Measurements from ENCODE around the gene TMOD4.
"Not testable (repeated sequence)": the region's sequence is repeated elsewhere in the genome, so short reads cannot be mapped to it uniquely, and the experiment has no call there.

Gene TMOD4

DNA sequence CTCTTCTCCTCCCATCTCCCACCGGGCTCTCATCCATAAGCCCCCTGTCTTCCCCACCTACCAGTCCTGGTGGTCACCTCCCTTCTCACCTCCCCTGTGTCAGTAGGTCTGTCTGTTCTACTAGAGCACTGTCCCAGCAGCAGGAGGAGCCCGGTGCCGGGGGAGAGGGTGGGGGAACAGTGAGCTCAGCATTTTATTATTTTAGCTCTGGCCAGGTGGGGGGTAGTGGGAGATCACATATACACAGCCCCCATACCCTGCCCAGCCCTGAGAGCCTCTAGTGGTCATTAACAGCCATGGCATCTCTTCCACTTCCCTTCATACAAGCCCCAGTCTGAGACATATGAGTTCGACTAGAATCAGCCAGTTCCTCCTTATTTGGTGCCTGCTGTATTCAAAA, at the start of gene TMOD4:
TMOD4 (minus strand) TSS at position 119 of the 400 bp plus-strand sequence. CDS start 1,106 bp downstream, outside the sequence.
- DNase-seq (ENCODE audit: extremely low read depth in 1 of 2, low read depth in 1 of 2), result no peak

DNA sequence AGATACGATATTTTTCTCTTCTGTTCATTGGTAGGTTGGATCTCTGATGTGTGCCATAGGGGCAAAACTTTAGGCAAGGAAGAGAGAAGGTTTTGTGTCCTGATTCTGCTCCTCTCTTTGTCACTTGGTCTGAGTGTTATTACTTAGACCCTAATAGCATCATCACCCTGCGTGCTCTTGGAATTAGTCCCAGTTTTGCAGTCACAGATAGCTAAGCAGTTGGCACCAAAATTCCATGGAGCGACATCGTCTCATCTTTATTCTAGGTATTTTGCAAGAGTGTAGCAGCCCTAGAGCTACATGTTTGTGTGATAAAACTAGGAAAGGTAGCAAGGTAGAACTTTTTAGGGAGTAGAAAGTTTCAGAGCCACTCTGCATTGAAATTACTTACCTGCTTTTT, 46.3 kb upstream of the TMOD4 start:
- DNase-seq (ENCODE audit: extremely low read depth in 1 of 2, low read depth in 1 of 2), result no peak

DNA sequence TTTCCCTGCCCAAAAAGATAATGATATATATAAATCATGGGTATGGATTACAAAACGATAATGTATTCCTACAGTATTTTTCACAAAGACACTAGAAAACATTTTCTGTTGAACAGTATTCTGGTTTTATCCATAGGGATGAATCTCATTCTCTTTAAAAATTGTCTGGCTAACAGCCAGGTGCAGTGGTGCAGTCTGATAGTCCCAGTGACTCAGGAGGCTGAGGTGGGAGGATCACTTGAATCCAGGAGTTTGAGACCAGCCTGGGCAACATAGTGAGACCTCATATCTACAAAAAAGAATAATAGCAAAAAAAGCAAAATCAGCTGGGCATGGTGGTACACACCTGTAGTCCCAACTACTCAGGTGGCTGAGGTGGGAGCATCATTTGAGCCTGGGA, 45.8 kb upstream of the TMOD4 start:
- DNase-seq (ENCODE audit: extremely low read depth in 1 of 2, low read depth in 1 of 2), result no peak

DNA sequence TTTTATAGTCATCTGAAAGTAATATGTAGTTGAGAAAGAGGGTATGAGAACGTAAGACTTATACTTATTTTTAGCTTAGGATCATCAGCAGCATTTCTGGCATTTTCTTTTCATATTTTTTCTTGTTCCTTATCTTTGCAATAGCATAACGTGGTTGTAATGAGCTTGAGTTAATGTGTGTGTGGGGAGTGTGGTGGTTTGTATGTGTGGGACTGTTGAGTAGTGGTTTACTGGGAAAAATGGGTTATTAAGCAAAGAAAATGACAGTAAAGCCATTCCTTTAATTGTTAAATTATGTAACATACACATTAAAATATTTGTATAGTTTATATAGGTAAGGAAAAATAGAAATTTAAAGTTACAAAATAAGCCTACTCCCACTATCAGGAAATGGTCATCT, 37.8 kb upstream of the TMOD4 start:
- DNase-seq (ENCODE audit: extremely low read depth in 1 of 2, low read depth in 1 of 2), result no peak

DNA sequence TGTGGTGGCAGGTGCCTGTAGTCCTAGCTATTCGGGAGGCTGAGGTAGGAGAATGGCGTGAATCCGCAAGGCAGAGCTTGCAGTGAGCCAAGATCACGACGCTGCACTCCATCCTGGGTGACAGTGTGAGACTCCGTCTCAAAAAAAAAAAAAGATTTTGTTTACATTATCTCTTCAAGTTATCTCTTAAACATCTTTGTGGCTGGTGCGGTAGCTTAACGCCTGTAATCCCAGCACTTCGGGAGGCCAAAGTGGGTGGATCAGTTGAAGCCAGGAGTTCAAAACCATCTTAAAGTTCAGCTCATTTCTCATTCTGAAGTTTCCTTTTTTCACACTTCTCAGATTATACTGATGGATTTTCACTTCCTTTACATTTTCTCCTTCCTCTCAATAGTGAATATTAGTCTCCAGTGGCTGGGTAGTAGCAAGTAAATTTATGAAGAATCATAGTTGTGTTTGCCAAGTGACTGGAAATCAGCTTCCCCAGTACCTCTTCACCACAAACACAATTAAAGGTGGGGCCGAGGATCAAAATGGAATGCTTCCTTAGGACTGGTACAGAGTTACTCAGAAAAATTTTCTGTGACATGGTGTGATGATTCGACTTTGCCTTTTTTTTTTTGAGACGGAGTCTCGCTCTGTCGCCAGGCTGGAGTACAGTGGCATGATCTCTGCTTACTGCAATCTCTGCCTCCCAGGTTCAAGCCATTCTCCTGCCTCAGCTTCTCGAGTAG, 36.4 kb upstream of the TMOD4 start:
- DNase-seq (ENCODE audit: extremely low read depth in 1 of 2, low read depth in 1 of 2), result no peak

DNA sequence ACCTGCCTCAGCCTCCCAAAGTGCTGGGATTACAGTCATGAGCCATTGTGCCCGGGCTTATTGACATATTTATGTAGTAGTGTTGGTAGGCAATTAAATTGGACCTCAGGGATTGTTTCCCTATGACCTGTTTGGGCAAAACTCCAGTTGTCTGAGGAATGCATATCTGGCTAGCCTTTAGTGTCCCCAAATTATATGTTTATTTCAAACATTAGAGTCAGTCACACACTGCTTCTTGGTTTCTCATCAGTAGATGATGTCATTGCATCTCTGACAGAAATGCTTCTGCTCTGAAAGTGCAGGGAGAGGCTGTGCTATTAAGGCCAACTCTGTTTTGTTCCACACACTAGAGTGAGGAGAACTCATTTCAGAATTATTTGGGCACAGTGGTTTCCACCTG, 35.0 kb upstream of the TMOD4 start:
- DNase-seq (ENCODE audit: extremely low read depth in 1 of 2, low read depth in 1 of 2), result no peak

DNA sequence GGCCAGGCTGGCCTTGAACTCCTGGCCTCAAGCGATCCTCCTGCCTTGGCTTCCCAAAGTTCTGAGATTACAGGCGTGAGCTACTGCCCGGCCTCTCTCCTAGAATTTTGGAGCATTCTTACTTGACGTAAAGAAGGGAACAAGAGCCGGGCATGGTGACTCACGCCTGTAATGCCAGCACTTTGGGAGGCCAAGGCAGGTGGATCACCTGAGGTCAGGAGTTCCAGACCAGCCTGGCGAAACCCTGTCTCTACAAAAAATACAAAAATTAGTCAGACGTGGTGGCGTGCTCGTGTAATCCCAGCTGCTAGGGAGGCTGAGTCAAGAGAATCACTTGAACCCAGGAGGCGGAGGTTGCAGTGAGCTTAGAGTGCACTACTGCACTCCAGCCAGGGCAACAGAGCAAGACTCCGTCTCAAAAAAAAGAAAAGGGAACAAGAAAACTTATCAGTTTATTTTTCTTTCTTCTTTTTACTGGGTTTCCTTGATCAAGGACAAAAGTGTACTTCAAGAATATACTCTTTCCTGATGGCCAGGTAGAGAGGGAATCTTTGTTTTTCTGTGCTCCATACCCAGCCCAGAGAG, 29.7 kb upstream of the TMOD4 start:
- not testable (repeated sequence) for DNase-seq (ENCODE audit: extremely low read depth in 1 of 2, low read depth in 1 of 2)

DNA sequence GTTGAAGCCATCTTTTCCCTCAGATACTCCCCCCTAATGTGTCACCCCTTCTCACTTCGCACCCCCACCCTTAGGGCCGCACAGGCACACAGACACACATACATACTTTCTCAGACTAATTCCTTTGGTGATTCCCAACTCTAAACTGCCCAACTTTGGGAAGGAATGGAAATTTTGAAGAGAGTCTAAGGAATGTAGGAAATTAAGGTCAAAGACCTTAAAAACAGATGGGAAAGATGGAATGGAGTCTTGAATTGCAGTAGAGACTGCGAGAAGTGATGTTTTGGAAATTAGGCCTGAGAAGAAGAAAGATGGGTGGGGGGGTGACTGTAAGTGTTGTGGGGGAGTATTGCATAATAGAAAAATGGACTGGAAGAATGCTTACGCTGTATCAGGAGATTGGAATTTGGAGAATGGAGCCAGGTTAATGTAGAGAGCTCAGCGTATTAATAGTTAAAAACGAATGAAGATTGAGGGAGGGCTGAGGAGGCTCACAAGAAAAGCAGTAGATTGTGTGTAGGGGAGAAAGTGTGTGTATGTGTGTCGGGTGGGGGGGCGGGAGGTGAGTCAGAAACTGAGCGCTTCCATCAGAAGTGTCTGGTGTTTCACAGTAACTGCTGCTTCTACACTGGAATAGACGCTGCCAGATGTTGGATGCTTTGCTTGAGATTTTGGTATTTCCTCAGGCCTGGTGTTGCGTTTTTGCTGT, 24.2 kb upstream of the TMOD4 start:
- DNase-seq (ENCODE audit: extremely low read depth in 1 of 2, low read depth in 1 of 2), result no peak

DNA sequence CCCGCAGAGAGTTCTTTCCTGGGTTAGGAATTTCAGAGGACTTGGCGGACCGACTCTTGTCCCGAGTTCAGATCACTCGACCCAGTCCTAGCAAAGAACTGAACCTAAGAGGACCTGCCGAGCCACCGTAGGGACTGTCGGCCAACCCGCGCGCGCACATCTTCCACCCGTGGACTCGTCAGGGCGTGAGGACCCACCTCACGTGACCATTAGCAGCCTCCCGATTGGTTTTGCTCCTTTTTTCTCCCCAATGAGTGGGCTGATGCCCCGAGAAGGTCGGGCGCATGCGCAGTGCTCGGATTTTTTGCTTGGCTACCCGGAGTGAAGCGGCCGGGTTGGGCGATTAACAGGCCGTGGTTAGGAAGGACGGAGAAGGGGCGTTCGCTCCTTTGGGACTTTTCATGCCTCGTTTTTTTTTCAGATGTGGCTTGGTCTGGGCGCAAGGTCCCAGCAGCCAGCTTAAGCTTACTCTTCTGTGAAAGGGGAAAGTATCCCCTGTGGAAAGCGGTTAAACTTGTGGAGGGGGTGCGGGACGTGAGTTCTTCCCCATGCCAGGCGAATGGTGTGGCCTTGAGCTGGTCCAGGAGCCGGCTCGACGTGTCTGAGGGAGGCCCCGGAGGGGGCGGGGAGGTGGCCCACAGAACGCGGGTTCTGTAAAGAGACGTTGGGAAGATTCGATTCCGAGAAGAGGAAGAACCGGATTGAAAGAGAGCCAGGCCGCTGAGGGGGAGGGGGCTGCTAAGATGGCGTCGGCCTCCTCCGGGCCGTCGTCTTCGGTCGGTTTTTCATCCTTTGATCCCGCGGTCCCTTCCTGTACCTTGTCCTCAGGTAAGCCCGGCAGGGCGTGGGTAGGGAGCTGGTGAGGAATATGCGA, 22.7 kb upstream of the TMOD4 start, which contains the start of gene PIP5K1A:
PIP5K1A (plus strand) TSS at position 299 of the 874 bp plus-strand sequence; CDS start at position 744, 445 bp downstream.
- DNase-seq (ENCODE audit: extremely low read depth in 1 of 2, low read depth in 1 of 2), result peak; percentile 95 to 99

DNA sequence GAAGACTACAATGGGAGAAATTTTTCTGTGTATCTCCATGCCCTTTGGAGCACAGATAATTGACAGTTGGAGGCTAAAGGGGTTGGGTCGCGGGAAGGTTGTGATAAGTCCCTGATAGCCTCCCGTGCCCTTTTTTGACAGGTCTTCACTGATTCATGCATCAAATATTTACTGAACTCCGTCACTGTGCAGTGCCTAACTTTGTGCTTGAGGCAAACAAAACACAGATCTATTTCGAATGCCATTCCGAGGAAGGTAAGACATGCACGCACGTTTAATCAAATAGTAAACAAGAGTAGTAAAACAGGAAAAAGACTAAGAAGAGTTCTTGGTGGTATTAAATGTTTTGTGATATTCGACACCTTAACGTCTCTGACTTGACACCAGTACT, 22.1 kb upstream of the TMOD4 start:
- DNase-seq (ENCODE audit: extremely low read depth in 1 of 2, low read depth in 1 of 2), result no peak

DNA sequence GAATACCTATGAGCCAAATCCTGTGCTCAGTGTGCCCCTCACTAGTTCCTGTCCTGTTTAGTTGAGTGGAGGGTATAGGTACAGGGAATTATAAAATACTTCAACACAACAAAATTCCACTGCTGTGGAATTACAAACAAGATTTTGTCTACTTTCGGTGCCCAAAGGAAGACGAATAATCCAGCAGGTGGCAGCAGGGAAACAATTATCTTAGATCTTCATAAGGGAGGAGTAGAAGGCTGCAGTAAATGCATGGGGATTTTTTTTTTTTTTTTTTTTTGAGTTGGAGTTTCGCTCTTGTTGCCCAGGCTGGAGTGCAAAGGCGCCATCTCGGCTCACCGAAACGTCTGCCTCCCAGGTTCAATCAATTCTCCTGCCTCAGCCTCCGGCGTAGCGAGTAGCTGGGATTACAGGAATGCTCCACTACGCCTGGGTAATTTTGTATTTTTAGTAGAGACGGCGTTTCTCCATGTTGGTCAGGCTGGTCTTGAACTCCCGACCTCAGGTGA, 20.6 kb upstream of the TMOD4 start:
- DNase-seq (ENCODE audit: extremely low read depth in 1 of 2, low read depth in 1 of 2), result peak in 1 of 2 donors; percentile 42

DNA sequence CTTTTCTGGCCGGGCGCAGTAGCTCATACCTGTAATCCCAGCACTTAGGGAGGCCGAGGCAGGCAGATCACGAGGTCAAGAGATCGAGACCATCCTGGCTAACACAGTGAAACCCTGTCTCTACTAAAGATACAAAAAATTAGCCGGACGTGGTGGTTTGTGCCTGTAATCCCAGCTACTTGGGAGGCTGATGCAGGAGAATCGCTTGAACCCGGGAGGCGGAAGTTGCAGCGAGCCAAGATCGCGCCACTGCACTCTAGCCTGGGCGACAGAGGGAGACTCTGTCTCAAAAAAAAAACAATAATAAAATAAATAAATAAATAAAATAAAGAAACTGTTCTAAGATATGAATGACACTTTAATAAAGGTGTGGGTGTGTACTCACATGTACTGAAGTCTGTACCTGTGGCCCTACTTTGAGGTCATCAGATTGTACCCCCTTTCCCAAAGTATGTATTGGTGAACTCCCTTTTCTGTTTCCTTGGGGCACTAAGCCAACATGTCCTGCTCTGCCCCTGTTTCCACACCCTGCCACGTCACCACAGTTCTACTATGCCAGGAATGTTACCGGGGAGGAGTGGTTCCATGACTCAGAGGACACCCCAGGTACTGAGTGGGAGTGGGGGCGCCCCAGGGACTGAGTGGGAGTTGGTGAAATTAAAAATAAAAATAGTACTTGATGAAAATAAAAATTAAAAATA, 19.3 kb upstream of the TMOD4 start:
- not testable (repeated sequence) for DNase-seq (ENCODE audit: extremely low read depth in 1 of 2, low read depth in 1 of 2)

DNA sequence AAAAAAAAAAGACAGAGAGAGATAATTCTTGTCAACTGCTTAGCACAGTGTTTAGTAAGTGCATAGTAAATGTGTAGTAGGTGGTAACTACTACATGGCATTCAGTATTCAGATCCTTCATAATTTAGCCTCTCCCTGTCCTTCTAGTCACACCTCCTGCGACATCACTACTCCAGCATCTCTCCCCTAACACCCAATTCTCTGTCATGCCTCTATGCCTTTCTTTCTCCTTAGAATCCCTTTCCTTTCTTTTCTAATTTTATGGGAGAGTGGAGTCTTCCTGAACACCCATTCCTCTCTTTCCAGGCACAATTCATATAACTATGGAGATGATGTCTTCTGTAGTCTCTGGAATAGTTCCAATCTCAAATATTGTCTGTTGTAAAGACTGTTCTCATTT, 18.1 kb upstream of the TMOD4 start:
- no peak for DNase-seq (ENCODE audit: extremely low read depth in 1 of 2, low read depth in 1 of 2)

DNA sequence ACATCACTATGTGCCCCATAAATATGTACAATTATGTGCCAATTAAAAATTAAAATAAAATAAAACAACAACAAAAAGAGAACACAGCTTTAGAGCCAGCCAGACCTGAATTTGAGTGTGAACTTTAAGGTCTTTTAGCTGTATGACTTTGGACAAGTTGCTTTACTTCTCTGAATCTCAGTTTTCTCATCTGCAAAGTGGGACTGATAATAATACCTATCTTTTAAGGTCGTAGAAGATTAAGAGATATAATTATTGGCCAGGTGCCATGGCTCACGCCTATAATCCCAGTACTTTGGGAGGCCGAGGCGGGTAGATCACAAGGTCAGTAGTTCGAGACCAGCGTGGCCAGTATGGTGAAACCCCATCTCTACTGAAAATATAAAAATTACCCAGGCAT, 17.5 kb upstream of the TMOD4 start:
- no peak for DNase-seq (ENCODE audit: extremely low read depth in 1 of 2, low read depth in 1 of 2)

DNA sequence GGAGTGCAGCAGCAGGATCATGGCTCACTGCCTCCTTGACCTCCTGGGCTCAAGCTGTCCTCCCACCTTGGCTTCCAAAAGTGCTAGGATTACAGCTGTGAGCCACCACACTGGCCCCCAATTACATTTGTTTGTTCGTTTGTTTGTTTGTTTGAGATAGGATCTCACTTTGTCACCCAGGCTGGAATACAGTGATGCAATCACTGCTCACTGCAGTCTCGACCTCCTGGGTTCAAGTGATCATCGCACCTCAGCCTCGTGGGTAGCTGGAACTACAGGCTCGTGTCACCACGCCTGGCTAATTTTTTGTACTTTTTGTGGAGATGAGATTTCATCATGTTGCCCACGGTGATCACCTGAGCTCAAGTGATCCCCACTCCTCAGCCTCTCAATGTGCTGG, 16.3 kb upstream of the TMOD4 start:
- no peak for DNase-seq (ENCODE audit: extremely low read depth in 1 of 2, low read depth in 1 of 2)

DNA sequence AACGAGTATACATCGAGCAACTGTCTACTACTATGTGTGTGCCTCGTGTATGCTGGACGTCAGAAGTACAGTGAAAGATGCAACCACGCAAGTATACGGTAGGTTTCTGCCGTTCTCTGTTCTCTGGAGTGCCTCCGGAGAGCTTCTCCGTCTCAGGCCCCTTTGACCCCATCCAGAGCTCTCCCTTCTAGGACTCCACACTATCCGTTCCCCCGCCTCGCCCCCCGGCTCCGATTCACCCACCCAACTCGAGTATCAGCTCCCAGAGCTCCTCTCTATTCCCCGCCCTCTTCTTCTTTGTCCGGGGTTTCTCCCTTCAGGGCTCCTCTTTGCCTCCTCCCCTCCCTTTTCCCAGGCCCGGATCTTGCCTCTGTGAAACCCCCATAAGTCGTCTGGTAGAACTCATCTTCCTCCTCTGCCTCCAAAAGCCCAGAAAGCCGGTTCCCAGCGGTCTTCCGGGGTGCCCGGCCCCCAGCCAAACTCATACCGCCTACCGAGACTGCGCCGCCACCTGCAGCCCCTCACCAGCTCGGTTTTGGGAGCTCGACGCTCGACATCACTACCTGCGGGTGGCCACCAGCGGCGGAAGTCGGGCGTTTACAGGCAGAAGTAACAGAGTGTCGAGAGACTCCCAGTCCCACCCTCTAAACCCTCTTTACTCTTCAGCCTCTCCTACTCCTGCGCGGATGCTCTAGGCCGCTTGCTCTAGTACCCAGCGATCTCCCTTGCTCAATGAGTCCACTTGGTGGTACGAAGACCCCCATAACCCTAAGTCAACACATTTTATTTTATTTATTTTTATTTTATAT, 14.1 kb upstream of the TMOD4 start, which contains the start of gene VPS72:
VPS72 (minus strand) TSS at position 561 of the 809 bp plus-strand sequence; CDS start at position 485, 76 bp downstream.
- peak; percentile 72 to 82 for DNase-seq (ENCODE audit: extremely low read depth in 1 of 2, low read depth in 1 of 2)

DNA sequence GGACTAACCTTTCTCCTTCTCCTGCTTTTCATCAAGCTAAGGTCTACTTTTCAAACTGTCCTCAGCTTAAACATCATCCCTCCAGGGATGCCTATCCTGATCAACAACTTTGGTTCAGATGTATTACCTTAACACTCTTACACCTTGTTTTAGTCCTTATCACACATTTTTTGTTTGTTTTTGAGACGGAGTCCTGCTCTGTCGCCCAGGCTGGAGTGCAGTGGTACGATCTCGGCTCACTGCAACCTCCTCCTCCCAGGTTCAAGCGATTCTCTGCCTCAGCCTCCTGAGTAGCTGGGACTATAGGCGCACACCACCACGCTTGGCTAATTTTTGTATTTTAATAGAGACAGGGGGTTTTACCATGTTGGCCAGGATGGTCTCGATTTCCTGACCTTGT, 12.9 kb upstream of the TMOD4 start:
- DNase-seq (ENCODE audit: extremely low read depth in 1 of 2, low read depth in 1 of 2), result not testable (repeated sequence)

DNA sequence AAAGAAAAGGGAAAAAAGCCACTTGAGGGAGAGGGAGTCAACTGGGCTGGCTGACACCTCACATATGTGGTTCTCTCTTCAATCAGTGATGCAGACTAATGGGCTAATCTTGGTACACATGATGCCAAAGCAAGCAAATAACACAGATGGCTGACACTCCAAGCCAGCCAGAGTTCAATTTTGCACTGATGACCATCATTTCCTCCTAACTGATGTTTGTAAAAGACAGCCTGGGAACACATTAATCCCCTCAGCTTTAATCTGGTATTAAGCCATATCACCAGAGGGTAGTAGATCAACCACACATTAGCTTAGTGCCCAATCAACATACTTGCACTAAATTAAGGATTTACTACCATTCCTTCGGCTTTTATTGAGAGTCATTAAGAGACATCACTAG, 11.4 kb upstream of the TMOD4 start:
- no peak for DNase-seq (ENCODE audit: extremely low read depth in 1 of 2, low read depth in 1 of 2)

DNA sequence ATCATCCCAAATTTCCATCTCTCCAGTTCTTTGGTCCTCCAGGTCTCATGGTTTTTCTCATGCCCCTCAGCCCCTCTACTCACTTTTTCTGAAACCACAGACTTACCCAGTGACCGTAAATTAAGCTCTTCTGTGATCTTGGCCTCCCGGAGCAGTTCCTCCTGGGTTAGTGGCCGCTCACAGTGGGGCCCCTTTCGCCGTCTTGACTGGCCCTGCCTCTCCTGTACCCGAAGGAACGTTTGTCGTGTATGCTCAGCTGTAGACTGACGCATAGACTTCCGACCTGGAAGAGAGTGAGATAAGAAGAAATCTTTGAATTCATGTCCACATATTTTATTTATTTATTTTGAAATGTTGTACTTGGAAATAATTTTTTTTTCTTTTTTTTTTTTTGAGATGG, 8.4 kb upstream of the TMOD4 start:
- DNase-seq (ENCODE audit: extremely low read depth in 1 of 2, low read depth in 1 of 2), result no peak
